Kidney epithelial cell (primary cell): ENCODE measurements around the gene MATR3. TPM values are rescaled to one million over a fixed set of nuclear protein-coding genes. Genes with fewer than 3 reads are reported as not detected.
A peak's percentile ranks its signal among the peaks of the same experiment; 100 is the strongest.
"Not testable (repeated sequence)": the region's sequence is repeated elsewhere in the genome, so short reads cannot be mapped to it uniquely, and the experiment has no call there.

Experiments used
- DNase-seq: peaks from one replicate; pipeline ENCODE4 v3.0.0-alpha.2; 2010; ENCODE audit warnings: low read depth
- H3K27me3 ChIP-seq: 2 replicates; pipeline ENCODE4 v1.6.0; 2011; ENCODE audit warnings: low read length; ENCODE audit not compliant: control insufficient read depth, insufficient read depth
- H3K36me3 ChIP-seq: 2 replicates; pipeline ENCODE4 v1.5.1; 2011; ENCODE audit warnings: low read length; ENCODE audit not compliant: control insufficient read depth, insufficient read depth
- H3K4me3 ChIP-seq: 2 replicates; pipeline ENCODE4 v1.5.1; 2011; ENCODE audit warnings: low read depth, mild to moderate bottlenecking, control low read depth, low read length
- CTCF ChIP-seq: IDR thresholded peaks from 2 replicates; pipeline ENCODE4 v1.5.1; 2011; ENCODE audit warnings: mild to moderate bottlenecking, moderate library complexity, low read length, control low read depth, inconsistent platforms; ENCODE audit not compliant: insufficient read depth, poor library complexity, severe bottlenecking
- total RNA-seq: library from RNA; depleted of rRNA; stranded (reverse); fragments of >200 nt; gene quantifications from 2 replicates; pipeline ENCODE4 v1.2.3, GENCODE V29; 2015

The MATR3 gene
- total RNA-seq, 1 donor from 2014 or later, result 266 TPM

GRCh38 chr5:139341689-139342422 is 48.3 kb downstream of the MATR3 start, which contains the start of gene PAIP2:
Gene PAIP2, plus strand, starts transcription at chr5:139341854. Its CDS starts 21,931 bp downstream, at chr5:139363785.
- peak within 1 kb of the TSS; percentile 85 for H3K4me3 ChIP-seq
- DNase-seq, result peak; percentile 88
- H3K27me3 ChIP-seq, result no peaks in the 10 kb centered on the region
- no peaks in the 10 kb centered on the region for H3K36me3 ChIP-seq
- TF ChIP-seq CTCF, result peak; percentile 79

GRCh38 chr5:139342423-139342723 is 48.8 kb downstream of the MATR3 start:
- no peak for TF ChIP-seq CTCF
- DNase-seq, result no peak

GRCh38 chr5:139343476-139343875 is 49.9 kb downstream of the MATR3 start:
- no peak for TF ChIP-seq CTCF
- no peak for DNase-seq
- Histone ChIP-seq H3K36me3 (no peaks in the 10 kb centered on the region), H3K4me3 (no peak overlapping the region), H3K27me3 (no peaks in the 10 kb centered on the region)

More at GRCh38 chr5:139342423-139342723, 48.8 kb downstream of the MATR3 start:
- Histone ChIP-seq H3K27me3 (no peaks in the 10 kb centered on the region), H3K36me3 (no peaks in the 10 kb centered on the region), H3K4me3 (peak overlapping the region; percentile 85)

- Histone ChIP-seq H3K4me3 (no peak overlapping the region), H3K36me3 (no peaks in the 10 kb centered on the region), H3K27me3 (no peaks in the 10 kb centered on the region)
- no peak for DNase-seq
- no peak for TF ChIP-seq CTCF
These were observed 50.6 kb downstream of the MATR3 start for GRCh38 chr5:139344177-139344576.

GRCh38 chr5:139345442-139345841 is 51.9 kb downstream of the MATR3 start:
- H3K4me3 ChIP-seq, H3K36me3 ChIP-seq, H3K27me3 ChIP-seq, DNase-seq: not testable (repeated sequence)

GRCh38 chr5:139347863-139348262 is 54.3 kb downstream of the MATR3 start:
- H3K27me3 ChIP-seq, H3K4me3 ChIP-seq, DNase-seq, H3K36me3 ChIP-seq: not testable (repeated sequence)

GRCh38 chr5:139354186-139354585 is 60.6 kb downstream of the MATR3 start:
- TF ChIP-seq CTCF, result no peak
- Histone ChIP-seq H3K4me3 (no peak overlapping the region), H3K27me3 (no peaks in the 10 kb centered on the region), H3K36me3 (no peaks in the 10 kb centered on the region)
- DNase-seq, result no peak

- not testable (repeated sequence) for H3K4me3 ChIP-seq, H3K27me3 ChIP-seq, H3K36me3 ChIP-seq, DNase-seq
These were observed 62.4 kb downstream of the MATR3 start for GRCh38 chr5:139355900-139356299.
